Endodermal cell (in vitro differentiated cells): ENCODE measurements around the gene GALNT18. TPM values are rescaled to one million over a fixed set of nuclear protein-coding genes. Genes with fewer than 3 reads are reported as not detected.

ENCODE experiments used
- DNase-seq: peaks from one replicate; pipeline ENCODE4 v3.0.0-alpha.2; 2017
- H3K27ac ChIP-seq: 2 replicates; pipeline ENCODE4 v1.5.1; 2013; ENCODE audit warnings: mild to moderate bottlenecking, low read depth, low read length, moderate library complexity
- H3K27me3 ChIP-seq: 2 replicates; pipeline ENCODE4 v1.6.1; 2013; ENCODE audit warnings: mild to moderate bottlenecking, low read length, moderate library complexity; ENCODE audit not compliant: insufficient read depth, control insufficient read depth, poor library complexity, severe bottlenecking
- H3K36me3 ChIP-seq: 2 replicates; pipeline ENCODE4 v1.7.0; 2013; ENCODE audit warnings: mild to moderate bottlenecking, low read length, moderate library complexity; ENCODE audit not compliant: control insufficient read depth, insufficient read depth
- H3K4me1 ChIP-seq: one replicate; pipeline ENCODE4 v1.7.0; 2013; ENCODE audit warnings: low read length; ENCODE audit not compliant: control insufficient read depth, insufficient read depth
- H3K4me3 ChIP-seq: 2 replicates; pipeline ENCODE4 v1.5.1; 2013; ENCODE audit warnings: mild to moderate bottlenecking, low read length, moderate library complexity
- H3K9ac ChIP-seq: 2 replicates; pipeline ENCODE4 v1.6.1; 2013; ENCODE audit warnings: mild to moderate bottlenecking, low read length, moderate library complexity; ENCODE audit not compliant: poor library complexity, severe bottlenecking; ENCODE audit errors: extremely low read depth
- H3K9me3 ChIP-seq: 2 replicates; pipeline ENCODE4 v1.6.1; 2013; ENCODE audit warnings: mild to moderate bottlenecking, low read length, moderate library complexity; ENCODE audit not compliant: control insufficient read depth
- H3K27ac Mint-ChIP-seq: 2 replicates; pipeline ENCODE4 v1.8.0; 2020; ENCODE audit warnings: mixed read lengths
- H3K27me3 Mint-ChIP-seq: 2 replicates; pipeline ENCODE4 v1.8.0; 2021; ENCODE audit warnings: mild to moderate bottlenecking, mixed read lengths; ENCODE audit not compliant: insufficient read depth
- H3K36me3 Mint-ChIP-seq: 2 replicates; pipeline ENCODE4 v1.8.0; 2020; ENCODE audit warnings: low read depth, mixed read lengths
- H3K4me1 Mint-ChIP-seq: 2 replicates; pipeline ENCODE4 v1.8.0; 2020; ENCODE audit warnings: mixed read lengths
- H3K4me3 Mint-ChIP-seq: 2 replicates; pipeline ENCODE4 v1.8.0; 2020; ENCODE audit warnings: mild to moderate bottlenecking, moderate library complexity, mixed read lengths
- H3K9me3 Mint-ChIP-seq: 2 replicates; pipeline ENCODE4 v1.8.0; 2020; ENCODE audit warnings: mild to moderate bottlenecking, mixed read lengths
- CTCF ChIP-seq: fragments of 200-600 bp; sonication (generic); conservative IDR thresholded peaks from 2 replicates; pipeline ENCODE4 v1.5.0; 2021; ENCODE audit warnings: antibody characterized with exemption, mild to moderate bottlenecking
- WGBS, 2 experiments: methylation state at CpG; one replicate each; pipeline versions ENCODE4 v1.1.5 to v1.1.7; 2013; ENCODE audit warnings: missing lambda C conversion rate in 2 of 2, mixed read lengths in 1 of 2; ENCODE audit not compliant: insufficient coverage in 1 of 2, insufficient read length in 1 of 2; 5-methylcytosine and 5-hydroxymethylcytosine counted together
- total RNA-seq, 2 donors: library from RNA; stranded (reverse); fragmentation: NEBNext Ultra II Directional in 1 of 2; extraction: Animal tissue kit (Norgen Biotek cat#: 25700) in 1 of 2; gene quantifications; 2 replicates in 1 of 2; 3 replicates in 1 of 2; pipeline ENCODE4 v1.2.1, GENCODE V29; 2021

The GALNT18 gene
- total RNA-seq, 2 donors from 2014 or later, result 5.1 to 9.9 TPM

GRCh38 chr11:11572386-11572785 lies 49.4 kb downstream of the GALNT18 start:
- Histone ChIP-seq H3K36me3 (no peaks in the 10 kb centered on the region), H3K4me1 (no peaks in the 10 kb centered on the region), H3K27ac (no peak overlapping the region), H3K4me3 (no peak overlapping the region), H3K9ac (no peak overlapping the region), H3K27me3 (no peaks in the 10 kb centered on the region), H3K9me3 (no peaks in the 10 kb centered on the region)
- Mint-ChIP-seq H3K27ac (no peak overlapping the region), H3K4me1 (no peaks in the 10 kb centered on the region), H3K4me3 (no peak overlapping the region), H3K9me3 (no peaks in the 10 kb centered on the region), H3K36me3 (no peaks in the 10 kb centered on the region), H3K27me3 (peaks cover 15% of the 10 kb centered on the region)
- TF ChIP-seq CTCF, result no peak
- peak; percentile 29 for DNase-seq
- 94 to 96% methylated on average over 6 to 7 of the region's 7 CpGs for WGBS, 2 experiments

GRCh38 chr11:11571893-11572292 lies 49.9 kb downstream of the GALNT18 start:
- Mint-ChIP-seq H3K36me3 (no peaks in the 10 kb centered on the region), H3K9me3 (no peaks in the 10 kb centered on the region), H3K27ac (no peak overlapping the region), H3K4me1 (no peaks in the 10 kb centered on the region), H3K4me3 (no peak overlapping the region), H3K27me3 (peaks cover 15% of the 10 kb centered on the region)
- Histone ChIP-seq H3K9ac (no peak overlapping the region), H3K27me3 (no peaks in the 10 kb centered on the region), H3K4me1 (no peaks in the 10 kb centered on the region), H3K4me3 (no peak overlapping the region), H3K36me3 (no peaks in the 10 kb centered on the region), H3K27ac (no peak overlapping the region), H3K9me3 (no peaks in the 10 kb centered on the region)
- TF ChIP-seq CTCF, result no peak
- no peak for DNase-seq
- 84 to 92% methylated on average over 2 to 7 of the region's 7 CpGs for WGBS, 2 experiments

- H3K4me1 ChIP-seq, result no peaks in the 10 kb centered on the region
- Mint-ChIP-seq H3K9me3 (no peaks in the 10 kb centered on the region), H3K4me3 (no peak overlapping the region), H3K27ac (no peak overlapping the region), H3K36me3 (no peaks in the 10 kb centered on the region), H3K27me3 (peaks cover 15% of the 10 kb centered on the region), H3K4me1 (no peaks in the 10 kb centered on the region)
- DNase-seq, result no peak
- no peak for TF ChIP-seq CTCF
- H3K27me3 ChIP-seq, result no peaks in the 10 kb centered on the region
- no peak overlapping the region for H3K9ac ChIP-seq
- no peak overlapping the region for H3K27ac ChIP-seq
- no peak overlapping the region for H3K4me3 ChIP-seq
- no peaks in the 10 kb centered on the region for H3K36me3 ChIP-seq
- H3K9me3 ChIP-seq, result no peaks in the 10 kb centered on the region
Measured at GRCh38 chr11:11570823-11571222, 51.0 kb downstream of the GALNT18 start.
